HG03378 (cell line): ENCODE data around the gene ETFDH.
"Not testable (repeated sequence)": the region's sequence is repeated elsewhere in the genome, so short reads cannot be mapped to it uniquely, and the experiment has no call there.

Experiments
- ATAC-seq: cut with Tn5 transposase; IDR thresholded peaks from one replicate; pipeline ENCODE4 v1.9.1; 2021; ENCODE audit warnings: mild to moderate bottlenecking, moderate library complexity; ENCODE audit not compliant: unreplicated experiment

ETFDH gene

DNA sequence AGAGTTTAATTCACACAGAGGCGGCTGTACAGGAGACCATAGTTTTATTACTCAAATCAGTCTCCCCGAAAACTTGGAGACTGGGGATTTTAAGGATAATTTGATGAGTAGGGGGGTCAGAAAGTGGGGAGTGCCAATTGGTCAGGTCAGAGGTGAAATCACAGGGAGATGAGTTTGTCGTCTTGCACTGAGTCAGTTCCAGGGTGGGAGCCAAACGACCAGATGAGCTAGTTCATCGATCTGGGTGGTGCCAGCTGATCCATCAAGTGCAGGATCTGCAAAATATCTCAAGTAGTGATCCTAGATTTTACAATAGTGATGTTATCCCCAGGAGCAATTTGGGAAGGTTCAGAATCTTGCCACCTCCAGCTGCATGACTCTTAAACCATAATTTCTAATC lies 4.0 kb downstream of the ETFDH start:
- no peak for ATAC-seq

DNA sequence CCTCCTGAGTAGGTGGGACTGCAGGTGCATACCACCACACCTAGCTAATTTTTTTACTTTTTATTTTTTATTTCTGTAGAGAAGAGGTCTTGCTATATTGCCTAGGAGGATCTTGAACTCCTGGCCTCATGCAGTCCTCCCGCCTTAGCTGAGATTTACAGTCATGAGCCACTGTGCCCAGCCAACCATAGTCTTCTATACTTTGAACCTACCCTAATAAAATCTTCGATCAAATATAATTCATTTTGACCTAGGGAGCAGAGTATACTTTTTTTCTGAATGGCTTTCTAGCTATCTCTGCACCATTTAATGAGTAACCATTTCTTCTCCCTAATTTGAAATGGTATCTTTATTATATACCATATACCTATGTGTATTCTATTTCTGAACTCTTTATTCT lies 6.7 kb downstream of the ETFDH start:
- no peak for ATAC-seq

DNA sequence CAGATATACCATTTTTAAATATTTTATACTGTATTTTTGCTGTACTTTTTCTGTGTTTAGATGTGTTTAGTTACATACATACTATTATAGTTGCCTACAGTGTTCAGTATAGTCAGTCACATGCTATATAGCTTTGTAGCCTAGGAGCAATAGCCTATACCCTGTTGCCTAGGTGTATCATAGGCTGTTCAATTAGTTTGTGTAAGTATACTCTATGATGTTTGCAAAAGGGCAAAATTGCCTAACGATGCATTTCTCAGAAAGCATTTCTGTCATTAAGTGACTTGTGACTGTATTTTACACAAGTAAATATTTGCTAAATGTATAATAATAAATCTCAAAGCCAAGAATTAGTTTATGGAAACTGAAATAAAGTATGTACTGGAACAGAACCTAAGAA lies 9.5 kb downstream of the ETFDH start:
- no peak for ATAC-seq

DNA sequence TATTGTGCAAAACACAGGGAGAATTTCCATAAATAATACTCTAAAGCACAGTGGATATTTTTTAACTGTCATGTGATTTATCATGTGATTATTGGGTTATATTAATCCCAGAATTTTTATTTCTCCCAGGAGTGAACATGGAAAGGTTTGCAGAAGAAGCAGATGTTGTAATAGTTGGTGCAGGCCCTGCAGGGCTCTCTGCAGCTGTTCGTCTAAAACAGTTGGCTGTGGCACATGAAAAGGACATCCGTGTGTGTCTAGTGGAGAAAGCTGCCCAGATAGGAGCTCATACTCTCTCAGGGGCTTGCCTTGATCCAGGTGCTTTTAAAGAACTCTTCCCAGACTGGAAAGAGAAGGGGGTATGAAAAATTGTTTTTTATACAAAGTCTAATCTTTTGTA lies 10.0 kb downstream of the ETFDH start:
- no peak for ATAC-seq

DNA sequence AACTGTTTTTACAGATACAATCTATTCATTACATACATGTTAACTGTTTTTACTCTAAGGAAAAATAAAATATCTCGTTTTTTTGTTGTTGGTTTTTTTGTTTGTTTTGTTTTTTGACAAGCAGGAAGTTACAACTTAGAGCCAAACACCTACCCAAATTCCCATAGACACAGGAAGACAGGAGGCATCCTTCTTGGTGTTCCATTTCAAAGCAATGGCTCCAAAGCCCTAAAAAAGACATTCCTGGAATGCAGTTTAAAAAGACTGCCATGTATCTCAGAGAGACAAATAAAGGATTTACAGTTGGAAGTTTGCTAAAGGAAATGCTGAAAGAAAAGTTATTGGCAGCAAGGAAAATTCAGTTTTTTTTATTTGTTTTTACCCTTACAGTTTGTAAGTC lies 16.7 kb downstream of the ETFDH start:
- no peak for ATAC-seq

DNA sequence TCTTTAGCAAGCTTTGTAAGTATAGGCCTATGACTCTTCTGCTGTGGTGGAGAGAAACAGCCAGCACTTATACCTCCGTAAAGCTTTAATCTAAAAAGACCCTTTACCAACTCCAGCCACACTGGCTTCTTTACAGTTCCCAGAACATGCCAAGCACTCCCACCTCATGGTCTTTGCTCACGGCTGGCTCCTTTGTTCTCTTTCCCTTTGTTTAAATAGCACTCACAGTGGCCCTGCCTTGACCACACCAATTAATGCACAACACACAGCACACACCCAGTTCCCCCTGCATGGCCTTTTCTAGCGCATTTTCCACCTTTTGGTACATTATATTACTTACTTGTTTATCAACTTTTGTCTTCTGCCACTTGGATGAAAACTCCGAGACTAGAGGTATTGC lies 32.2 kb downstream of the ETFDH start:
- no peak for ATAC-seq

DNA sequence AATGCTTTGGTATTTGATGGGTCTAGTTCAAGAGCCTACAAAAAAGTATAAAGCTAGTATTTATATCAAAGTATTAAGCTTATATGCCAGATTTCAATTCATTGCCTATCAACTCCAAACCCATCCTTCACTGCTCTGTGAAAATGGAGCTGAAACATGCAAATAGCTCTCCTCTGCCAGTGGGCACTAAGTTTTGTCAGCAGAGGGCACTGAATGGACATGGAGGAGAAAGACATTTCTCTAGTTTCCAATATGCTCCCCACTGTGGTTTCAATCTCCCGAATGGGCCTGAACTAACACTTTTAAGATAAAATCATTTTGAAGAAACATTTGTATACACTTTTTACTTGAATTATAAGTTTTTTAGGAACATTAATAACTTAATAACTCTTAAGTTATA lies 38.7 kb downstream of the ETFDH start:
- no peak for ATAC-seq

DNA sequence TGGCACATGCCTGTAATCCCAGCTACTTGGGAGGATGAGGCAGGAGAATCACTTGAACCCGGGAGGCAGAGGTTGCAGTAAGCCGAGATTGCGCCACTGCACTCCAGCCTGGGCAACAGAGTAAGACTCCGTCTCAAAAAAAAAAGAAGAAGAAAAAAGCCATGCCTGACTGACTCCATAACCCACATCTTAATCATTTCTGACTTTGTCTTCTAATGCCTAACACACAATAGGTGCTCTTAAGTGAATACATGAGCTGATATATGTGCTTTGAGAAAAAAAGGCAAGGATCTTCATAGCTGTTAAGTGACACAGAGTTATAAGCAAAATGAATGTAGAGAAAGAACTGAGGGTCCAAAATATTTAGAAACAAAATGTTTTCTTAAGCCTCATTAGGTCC lies 40.5 kb downstream of the ETFDH start:
- not testable (repeated sequence) for ATAC-seq

DNA sequence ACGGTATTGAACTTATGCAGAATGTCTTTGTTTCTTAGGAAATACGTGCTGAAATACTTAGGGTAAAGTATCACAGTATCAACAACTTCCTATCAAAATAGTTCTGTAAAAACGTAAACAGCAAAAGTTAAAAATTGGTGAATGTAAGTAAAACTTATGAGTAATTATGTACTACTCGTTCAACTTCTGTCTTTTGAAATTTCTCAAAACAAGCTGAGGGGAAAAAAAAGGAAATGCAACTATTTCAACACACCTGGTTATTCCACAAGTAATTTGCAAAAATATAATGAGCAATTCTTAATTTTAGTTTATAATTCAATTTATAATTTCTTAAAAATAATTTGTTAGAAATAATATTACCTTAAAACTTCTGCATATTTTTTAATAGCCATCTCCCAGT lies 42.8 kb downstream of the ETFDH start:
- ATAC-seq: no peak

DNA sequence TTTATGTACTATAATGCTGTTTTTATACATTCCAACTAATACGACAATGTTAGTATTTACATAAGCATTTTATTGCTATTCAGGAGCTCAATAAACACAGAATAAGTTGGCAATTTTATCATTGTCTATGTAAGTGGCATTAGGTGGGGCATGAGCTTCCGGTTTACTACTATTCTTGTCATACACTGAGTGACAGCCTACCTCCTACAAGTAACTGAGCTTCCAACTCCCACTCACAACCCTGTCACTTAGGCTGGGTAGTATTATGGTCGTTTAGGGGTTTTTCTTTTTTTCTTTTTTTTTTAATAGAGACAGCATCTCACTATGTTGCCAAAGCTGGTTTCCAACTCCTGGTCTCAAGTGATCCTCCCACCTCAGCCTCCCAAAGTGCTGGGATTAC lies 43.7 kb downstream of the ETFDH start:
- no peak for ATAC-seq

DNA sequence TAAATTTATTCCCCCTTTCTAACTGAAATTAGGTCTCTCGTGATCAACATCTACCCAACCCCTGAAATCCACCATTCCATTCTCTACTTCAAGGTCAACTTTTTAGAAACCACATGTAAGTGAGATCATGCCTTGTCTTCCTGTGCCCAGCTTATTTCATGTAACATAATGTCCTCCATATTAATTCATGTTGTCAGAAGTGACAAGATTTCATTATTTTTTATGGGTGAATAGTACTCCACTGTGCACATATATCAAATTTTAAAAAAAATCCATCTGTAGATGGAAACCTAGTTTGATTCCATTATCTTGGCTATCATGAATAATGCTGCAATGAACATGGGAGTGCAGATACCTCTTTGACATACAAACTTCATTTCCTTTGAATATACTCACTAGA lies 49.6 kb downstream of the ETFDH start:
- no peak for ATAC-seq

DNA sequence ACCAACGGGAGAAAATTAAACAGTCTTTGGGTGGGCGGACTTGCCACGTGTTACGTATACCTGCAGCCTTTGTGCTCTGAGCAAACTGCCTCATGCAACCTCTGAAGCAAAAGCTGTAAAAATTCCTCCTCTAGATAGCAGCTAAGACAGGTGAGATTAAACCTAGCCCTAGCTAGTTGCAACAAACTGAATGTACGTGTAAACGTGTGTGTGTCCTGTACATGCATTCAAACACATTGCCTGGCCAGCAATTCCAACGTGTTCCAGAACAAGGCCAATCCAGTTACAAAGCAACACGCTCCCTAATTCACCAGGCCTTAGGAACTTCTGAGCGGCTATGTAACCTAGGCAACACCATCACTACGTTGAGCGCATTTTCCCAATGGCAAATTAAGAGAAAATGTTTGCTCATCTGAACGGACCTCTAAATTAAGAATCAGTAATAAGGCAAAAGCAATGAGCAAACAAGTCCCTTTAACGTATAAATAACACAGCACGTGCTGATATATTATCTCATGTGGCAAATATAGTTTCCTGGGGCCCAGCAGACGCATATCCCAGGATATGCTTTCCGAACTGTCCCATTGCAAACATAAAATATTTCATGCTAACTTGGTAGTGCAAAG lies 50.3 kb downstream of the ETFDH start:
- ATAC-seq: peak; percentile 20

DNA sequence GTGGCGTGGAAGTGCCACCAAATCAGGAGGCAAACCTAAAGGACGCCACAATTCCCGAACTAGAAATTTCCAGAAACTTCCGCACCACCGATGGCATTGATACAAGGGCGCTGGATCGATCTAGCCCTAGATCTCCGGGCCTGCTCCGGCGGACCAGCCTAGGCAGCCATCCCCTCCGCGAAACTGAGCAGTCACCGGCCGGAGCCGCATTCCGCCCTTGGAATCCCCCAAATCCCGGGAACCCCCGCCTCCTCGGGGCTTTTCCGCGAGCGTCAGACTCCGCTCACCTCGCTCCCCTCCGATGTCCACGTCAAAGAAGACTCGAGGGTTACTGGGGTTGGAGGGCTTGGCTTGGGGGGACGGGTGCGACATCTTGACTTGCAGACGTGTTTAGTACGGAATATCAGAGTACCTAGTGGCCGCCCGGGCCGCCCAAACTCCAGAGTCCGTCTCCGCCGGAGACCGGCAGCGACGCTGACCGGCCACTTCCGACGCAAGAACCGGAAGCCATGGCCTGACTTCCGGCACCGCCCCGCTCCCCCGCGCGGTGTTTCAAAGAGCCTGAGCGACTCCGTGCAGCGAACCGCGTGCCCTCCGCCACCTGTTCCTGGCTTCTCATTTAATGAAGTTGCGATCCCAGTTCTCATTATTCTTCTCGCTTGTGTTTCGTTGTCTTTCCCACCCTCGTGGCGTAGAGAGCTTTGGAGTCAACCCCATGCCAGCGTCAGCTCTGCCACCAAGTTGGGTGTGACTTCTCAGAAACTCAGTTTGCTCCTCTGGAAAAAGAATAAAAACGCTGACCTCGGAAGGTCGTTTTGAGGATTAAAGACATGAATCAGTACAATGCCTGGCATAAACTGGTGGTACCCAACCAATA lies 51.1 kb downstream of the ETFDH start, which contains the start of gene PPID:
PPID (minus strand) TSS at position 480 of the 877 bp plus-strand sequence; CDS start at position 372, 108 bp downstream.
- ATAC-seq: peak; percentile 91

DNA sequence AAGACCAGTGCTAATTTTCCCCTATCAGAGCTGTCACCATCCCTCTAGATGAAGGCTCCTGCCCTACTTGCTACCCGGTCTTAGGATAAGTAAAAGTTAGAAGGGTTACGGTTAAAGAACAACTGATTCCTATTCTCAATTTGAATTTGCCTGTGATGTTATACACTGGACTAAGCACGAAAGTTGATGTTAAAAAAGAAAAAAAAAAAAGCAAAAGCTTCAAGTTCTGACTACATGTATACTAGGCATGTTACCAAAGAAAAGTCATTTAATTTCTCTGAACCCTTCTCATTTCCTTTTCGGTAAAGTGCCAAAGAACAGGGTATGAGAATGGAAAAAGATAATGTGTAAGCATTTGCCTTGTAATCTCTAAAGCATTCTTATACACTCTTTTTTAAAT lies 52.5 kb downstream of the ETFDH start:
- no peak for ATAC-seq

DNA sequence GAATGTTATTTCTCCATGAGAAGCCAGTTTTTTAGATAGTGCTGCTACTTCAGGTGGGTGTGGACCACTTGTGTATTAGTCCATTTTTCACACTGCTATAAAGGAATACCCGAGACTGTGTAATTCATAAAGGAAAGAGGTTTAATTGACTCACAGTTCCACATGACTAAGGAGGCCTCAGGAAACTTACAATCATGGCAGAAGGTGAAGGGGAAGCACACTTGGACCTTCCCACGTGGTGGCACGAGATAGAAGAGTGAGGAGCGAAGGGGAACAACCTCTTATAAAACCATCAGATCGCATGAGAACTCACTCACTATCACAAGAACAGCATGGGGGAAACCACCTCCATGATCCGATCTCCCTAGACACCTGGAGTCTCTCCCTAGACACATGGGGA lies 54.5 kb downstream of the ETFDH start:
- ATAC-seq: no peak

DNA sequence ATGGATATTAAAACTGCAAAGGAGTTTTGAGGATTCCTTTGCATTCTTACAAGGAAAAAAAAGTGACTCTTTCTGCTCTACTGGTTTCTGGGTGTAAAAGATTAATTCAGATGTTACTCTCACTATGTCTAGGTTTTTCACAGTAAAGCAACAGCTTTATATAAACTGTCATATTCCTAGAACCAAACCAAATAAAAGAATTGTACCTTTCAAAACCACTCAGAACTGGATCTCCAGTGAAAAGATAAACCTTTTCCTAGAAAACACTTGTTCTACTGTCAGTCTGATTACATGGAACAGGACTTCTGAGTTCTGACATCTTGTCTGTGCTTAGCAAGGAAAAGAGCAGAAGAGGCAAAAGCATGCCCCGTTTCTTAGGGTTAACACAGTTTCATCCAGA lies 56.1 kb downstream of the ETFDH start:
- no peak for ATAC-seq

DNA sequence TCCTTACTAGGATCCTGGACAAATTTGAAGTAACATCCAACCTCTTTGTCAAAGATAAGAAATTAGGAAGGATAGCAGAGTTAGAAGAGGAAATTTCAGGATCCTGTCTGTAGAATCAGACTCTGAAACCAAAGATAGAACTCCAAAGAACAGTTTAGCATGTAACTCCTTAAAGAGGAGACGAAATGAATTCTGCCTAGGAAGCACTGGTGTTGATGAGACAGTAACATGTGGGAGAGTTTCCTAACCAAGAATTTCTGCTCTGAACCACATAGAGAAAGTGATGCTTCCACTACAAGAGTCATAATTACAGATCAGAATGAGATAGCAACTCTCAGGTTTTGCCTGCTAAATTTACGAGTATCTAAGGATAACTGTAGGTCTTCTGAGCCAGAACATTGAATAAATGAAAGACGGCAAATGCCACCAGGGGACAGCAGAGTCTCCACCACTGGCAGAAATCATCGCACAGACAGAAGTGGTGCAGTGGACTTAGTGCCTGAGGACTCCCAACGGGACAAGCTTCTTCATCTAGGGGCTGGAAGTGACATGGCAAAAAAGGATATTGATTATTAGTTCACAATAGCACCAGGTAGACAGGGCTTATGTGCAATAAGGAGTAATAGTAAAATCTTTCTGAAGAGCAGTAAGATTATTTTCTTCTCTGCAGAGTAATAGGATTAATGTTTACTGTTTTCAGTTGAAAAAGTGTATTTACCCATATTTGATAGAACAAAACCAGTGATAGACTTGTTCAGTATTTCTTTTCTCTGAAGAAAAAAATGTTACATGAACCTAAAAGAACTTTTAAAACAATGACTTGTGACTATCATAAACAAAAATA lies 57.8 kb downstream of the ETFDH start:
- peak; percentile 84 for ATAC-seq

DNA sequence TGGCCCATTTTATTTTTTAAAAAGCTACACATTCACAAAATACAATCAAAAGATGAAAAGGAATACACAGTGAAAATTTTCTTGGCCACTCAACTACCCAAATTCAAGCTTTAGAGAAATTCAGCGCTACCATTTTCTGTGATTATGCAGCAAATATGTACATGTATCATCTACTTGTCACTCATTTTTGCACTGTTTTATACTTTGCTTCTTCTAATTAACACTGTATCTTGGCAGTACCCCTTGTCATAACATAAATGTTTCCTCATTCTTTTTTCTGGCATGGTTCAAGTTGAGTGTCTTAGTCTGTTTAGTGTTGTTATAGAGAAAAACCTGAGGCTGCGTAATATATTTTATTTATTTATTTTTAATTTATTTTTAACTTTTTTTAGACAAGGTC lies 66.8 kb downstream of the ETFDH start:
- ATAC-seq: no peak

DNA sequence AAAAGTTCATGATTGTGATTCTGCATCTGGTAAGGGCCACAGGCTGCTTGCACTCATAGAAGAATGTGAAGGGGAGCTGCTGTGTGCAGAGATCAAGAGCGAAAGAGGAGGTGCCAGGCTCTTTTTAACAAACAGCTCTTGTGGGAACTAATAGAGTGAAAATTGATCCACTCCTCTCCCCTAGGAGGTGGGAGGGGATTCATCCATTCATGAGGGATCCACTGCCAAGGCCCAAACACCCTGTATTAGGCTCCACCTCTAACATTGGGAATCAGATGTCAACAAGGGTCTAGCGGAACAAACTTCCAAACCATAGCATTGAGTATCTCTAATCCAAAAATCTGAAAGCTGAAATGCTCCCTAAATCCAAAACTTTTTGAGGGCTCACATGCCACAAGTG lies 67.5 kb downstream of the ETFDH start:
- no peak for ATAC-seq

DNA sequence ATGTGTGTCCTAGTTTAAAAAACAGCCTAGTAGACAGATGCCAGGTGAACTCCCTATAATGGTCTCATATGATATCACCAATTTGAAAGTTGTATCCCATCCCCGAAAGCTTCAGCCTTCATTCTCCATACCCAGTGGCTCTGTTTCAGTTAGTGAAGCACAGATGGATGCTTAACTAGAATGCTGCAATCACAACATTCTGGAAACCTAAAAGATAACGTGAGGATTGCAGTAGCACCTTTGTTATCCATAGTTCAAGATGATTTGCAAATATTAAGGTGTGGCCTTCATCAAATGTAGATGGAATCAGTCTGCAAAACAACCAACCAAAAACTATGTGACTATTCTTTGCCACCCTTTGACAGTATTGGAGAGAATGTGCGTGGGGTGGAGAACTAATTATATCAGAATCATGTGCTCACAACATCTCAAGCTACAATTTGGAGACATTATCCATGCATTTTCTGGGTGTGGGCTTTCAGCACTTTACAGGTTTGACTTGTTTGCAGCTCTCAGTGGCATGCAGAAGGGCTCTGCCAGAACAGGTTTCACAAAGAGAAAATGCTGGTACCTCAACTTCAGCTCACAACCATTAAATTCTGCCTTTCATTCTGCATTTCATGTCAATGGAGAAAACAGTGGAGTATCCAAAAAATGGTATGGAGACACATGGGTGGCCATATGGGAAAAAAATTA lies 69.4 kb downstream of the ETFDH start:
- ATAC-seq: no peak

DNA sequence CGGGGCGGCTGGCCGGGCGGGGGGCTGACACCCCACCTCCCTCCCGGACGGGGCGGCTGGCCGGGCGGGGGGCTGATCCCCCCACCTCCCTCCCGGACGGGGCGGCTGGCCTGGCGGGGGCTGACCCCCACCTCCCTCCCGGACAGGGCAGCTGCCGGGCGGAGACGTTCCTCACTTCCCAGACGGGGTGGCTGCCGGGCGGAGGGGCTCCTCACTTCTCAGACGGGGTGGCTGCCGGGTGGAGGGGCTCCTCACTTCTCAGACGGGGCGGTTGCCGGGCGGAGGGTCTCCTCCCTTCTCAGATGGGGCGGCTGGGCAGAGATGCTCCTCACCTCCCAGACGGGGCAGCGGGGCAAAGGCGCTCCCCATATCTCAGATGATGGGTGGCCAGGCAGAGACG lies 74.4 kb downstream of the ETFDH start:
- not testable (repeated sequence) for ATAC-seq
